EL (cell line): Measurements from ENCODE around the gene ATP12A.

Experiments
- DNase-seq: peaks from one replicate; pipeline ENCODE4 v3.0.0-alpha.2; 2016

ATP12A gene

DNA sequence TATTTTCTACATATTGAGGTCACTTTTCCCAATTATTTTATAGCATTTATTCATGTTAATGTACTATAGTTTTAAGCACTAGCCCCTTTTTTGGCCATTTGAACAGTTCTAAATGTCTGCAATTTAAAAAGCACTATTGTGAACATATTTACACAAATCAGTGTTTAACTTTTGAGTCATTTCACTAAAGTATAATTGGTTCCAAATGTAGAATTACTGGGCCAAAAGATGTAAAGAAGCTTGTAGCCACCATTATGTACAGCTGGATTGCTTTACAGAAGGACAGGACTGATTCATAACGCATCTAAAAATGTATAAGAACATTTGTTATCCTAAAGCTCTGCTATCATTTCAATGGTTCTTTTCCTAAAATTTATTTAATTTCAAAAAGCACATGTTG, 16.6 kb upstream of the ATP12A start:
- no peak for DNase-seq

- no peak for DNase-seq
These were observed 15.3 kb upstream of the ATP12A start for GRCh38 chr13:24664726-24665409.

DNA sequence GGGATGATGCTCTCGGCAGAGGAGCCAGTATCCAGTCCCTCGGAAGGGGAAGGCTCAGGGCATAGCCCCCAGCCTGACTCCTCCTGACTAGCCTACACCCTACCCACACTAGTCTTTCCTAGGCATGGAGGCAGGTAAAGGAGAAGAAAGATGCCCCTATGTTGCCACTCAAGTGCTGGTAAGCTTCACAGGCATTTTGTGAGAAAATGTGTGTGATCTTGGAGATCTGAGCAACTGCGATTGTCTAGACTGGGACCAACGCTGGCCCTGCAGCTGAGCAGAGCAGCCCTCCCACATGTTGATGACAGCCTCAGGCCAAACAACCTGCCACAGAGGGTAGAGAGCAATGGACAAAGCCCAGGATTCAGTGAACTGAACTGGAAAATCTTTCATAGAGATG, 11.7 kb upstream of the ATP12A start:
- no peak for DNase-seq

DNA sequence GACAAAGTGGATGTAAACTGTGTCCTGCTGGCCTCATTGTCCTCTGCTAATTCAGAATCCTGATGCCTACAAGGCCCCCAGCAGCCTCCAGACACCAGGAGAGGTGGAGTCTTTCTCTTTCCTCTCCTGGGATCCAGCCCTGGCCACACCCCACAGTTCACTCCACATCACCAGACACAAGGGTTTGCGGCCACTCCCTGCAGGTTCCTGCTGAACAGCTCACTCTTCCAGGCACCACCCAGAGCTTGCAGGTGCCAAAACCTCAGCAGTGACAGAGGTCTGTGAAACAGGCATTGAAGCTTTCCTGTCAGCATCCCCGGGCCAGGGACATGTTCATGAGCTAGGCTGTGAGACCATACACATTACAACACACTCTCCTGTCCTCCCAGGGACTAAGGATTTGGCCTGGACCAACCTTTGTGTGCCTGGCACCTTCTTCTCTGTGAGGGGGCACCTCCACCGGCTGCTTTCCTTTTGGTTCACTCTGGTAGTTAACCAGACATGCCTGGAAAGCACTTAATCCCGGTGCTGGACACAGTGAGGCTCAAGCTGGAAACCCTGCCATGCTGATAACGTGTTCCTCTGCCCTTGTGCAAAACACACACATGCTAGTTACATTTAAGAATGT, 11.1 kb upstream of the ATP12A start:
- no peak for DNase-seq

DNA sequence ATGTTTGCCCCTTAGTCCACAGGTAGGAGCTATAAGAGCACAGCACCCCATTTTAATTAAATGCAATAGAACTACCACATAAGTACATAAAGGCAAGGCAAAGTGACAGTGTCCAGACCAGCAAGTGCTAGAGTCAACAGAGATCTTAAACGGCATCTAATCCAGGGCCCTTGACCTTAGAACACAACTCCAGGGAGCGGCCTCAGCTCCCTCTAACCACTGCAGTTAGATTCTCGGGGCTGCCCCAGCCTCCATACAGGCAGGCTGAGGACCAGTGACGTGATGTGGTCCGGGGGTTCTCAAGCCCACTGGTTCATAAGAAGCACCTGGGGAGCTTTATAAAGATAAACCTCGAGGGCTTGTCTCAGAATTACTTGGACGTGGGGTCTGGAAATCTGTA, 10.0 kb upstream of the ATP12A start:
- no peak for DNase-seq

GRCh38 chr13:24670961-24671381, 9.2 kb upstream of the ATP12A start:
- DNase-seq: peak; percentile 35

DNA sequence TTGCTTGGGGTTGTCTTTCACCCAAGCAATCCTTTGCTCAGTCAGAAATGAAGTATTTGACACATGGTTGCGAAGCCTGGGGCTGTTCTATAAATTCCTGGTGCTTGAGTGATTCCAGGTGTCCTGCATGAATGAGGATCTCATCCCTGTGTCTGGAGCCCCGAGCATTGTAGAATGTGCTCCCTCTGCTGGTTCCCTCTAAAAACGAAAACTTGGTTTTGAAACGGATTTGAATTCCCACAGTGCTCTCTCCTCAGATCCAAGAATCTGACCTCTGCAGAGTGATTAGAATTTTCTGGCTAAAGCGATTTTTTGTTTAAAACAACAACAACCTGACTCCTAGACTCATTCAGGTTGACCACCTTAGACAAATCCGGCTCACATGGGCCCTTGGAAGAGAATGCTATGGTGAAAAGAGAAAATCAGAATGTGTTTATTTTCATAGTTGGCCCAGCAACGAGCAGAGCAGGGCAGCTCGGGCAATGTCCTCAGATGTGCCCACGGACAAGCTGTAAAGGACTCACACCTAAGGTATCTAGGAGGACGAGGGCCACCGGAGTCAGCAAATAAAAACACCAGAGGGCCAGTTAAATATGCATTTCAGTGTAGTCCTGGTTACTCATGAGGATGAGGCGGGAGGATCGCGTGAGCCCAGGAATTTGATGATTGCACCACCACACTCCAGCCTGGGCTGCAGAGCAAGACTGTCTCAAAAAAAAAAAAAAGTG, 8.7 kb upstream of the ATP12A start:
- DNase-seq: peak; percentile 81

- no peak for DNase-seq
These were observed 7.8 kb upstream of the ATP12A start for GRCh38 chr13:24672141-24673132.

DNA sequence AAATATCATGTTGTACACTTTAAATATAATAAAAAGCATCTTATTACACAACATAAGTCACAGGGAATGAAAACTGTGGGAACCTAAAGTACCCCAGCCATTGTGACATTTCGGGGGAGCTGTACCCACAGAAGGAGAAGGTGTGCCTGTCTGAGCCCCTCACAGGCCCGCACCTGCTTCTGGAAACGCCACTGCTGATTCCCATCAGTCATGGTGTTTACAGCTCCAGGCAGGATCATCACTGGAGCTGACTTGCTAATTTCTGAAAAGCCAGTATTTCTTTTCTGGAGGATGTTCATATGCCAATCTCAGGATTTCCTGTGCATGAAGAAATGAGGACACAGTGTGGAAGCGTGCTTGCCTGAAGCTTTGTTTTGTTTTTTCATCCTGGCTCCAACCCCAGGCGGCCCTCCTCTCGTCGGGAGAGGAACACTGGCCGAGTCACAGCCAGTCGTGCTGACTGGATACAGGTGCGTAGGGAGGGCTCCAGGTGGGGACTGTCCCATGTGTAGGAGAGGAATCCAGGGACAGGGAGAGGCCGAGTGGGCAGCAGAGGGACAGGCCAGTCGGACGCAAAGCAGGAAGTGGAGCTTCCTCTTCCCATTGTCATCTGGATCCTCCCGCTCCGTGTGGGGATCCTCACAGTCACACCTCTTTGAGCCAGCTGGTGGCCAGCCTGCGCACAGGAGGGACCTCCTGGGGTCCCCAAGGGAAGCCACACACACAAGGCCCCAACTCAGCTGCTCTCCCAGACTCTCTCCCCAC, 4.2 kb upstream of the ATP12A start:
- no peak for DNase-seq

DNA sequence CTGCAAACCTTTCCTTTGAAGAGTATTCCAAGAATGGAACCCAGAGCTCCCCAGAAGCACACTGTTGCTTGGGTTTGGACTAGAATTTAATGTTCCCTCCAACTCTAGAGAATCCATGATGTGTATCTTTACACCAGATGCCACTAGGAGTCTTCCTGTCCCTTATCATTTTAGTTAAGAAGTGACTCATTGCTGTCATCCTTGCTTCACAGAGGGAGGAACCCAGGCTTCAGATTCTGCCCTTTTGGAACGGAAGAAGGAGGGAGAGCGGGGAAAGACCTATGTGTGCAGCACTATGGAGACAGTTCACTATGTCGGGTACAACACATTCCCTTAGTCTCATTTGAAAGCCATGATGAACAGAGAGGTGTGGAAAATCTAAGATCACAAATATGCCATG, 2.1 kb upstream of the ATP12A start:
- no peak for DNase-seq

GRCh38 chr13:24679686-24680085, 522 bp upstream of the ATP12A start:
- no peak for DNase-seq

DNA sequence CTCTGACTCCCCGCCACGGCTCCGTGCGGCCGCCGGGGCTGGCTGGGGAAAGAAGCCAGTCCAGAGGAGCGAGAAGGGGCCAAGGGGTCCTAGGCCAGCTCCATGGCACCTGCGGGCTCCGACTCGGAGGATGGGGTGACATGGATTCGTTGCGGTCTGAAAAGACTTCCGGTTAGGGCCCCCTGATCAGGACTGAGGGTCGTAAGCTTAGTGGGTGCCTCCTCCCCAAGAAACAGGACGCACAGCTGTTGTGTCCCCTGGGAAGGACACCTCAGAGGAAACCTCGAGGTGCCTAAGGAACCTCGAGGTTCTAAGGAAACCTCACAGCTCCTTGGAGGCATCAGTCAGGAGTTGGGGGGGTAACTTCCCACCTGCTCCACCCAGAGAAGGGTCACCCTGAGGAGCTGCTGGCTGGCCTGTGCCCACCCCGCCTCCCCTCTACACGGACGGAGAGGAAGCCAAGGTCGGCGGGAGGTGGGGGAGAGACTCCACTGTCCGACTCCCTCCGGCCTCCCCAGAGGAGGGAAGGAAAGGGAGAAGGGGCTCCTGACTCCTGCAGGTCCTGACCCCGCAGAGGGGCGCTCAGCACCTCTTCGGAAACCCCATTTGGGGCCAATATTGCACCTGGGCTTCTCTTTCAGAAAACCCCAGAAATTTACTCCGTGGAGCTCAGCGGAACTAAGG, 855 bp downstream of the ATP12A start:
- DNase-seq: no peak

GRCh38 chr13:24681930-24682329, 1.7 kb downstream of the ATP12A start:
- DNase-seq: no peak

- no peak for DNase-seq
These were observed 2.1 kb downstream of the ATP12A start for GRCh38 chr13:24682353-24682752.

- DNase-seq: no peak
These were observed 3.1 kb downstream of the ATP12A start for GRCh38 chr13:24683351-24683750.

DNA sequence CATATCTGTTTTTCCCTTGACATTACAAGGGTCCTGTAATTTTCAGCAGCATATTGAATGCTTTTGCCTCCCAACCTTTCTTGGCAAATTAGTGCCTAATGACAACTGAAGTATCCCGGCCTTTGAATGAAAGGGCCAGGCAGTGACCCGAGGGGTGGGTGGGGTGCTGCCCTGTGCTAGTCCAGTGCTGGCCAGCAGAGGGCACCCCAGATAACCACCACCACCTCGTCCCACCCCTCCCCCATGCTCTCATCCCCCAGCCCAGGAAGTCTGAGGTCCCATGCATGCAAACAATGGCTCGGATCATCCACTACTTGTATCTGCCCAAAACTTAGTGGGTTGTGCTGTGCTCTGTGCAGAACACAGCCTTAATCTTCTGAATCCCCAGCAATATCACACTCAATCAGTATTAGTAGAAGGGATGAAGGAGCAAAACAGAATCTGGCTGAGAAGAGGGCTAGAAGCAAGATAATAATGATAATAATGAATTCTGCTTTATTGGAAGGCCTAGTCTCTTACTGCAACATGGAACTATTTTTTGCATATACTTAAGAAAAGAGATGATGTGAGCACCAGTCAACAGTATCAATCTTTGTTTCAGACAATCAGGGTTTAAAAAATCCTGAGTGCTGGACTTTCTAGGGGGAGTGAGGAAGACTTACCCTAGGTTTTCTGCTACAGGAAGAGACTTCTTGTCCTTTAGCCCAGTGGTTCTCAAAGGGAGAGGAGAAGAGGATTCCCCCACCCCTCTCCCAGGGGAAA, 3.8 kb downstream of the ATP12A start:
- DNase-seq: peak; percentile 42

- DNase-seq: no peak
These were observed 4.4 kb downstream of the ATP12A start for GRCh38 chr13:24684600-24684998.

DNA sequence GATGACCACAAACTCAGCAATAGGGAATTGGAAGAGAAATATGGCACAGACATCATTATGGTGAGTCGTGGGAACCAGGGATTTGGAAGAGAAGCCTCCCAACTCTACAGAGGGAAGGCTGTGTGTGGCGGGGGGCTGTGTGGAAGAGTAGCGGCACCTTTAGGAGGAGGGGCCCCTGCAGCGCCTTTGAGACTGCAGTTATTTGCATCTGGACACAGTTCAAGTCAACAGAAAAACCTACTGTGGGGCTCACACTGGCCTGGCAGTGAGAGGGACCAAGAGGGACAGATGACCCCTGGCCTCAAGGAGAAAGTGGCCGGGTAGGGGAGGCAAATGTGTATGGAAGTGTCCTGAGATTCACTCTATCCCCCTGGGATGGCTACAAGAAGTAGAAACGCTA, 5.1 kb downstream of the ATP12A start:
- no peak for DNase-seq

GRCh38 chr13:24687611-24688010, 7.4 kb downstream of the ATP12A start:
- no peak for DNase-seq

- DNase-seq: no peak
These were observed 7.9 kb downstream of the ATP12A start for GRCh38 chr13:24688111-24688510.

GRCh38 chr13:24688950-24689349, 8.7 kb downstream of the ATP12A start:
- DNase-seq: no peak
